Stimulated activated CD8-positive, alpha-beta memory T cell treated with anti-CD3 and anti-CD28 coated beads, Interleukin-15, amount 100 ng/mL, for 1 hour (primary cell): ENCODE measurements around the gene TBCK.

ENCODE experiments used
- DNase-seq: peaks from one replicate; pipeline ENCODE4 v3.0.0-alpha.2; 2020; ENCODE audit warnings: low read depth

TBCK gene

DNA sequence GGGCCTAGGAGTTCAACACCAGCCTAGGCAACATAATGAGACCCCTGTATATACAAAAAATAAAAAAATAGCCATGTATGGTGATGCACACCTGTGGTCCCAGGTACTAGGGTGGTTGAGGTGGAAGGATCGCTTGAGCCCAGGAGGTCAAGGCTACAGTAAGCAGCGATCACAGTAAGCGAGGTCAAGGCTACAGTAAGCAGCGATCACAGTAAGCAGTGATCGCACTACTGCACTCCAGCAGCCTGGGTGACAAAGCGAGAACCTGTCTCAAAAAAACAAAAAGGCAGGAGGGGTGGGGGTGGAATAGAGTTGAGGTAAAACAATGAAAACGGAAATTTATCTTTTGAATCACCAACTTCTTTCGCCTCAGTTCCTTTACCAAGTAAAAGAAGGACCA is 29.4 kb downstream of the TBCK start:
- no peak for DNase-seq

GRCh38 chr4:106284227-106284626 is 31.8 kb downstream of the TBCK start:
- DNase-seq = no peak

GRCh38 chr4:106277140-106277675 is 38.8 kb downstream of the TBCK start:
- DNase-seq = no peak

DNA sequence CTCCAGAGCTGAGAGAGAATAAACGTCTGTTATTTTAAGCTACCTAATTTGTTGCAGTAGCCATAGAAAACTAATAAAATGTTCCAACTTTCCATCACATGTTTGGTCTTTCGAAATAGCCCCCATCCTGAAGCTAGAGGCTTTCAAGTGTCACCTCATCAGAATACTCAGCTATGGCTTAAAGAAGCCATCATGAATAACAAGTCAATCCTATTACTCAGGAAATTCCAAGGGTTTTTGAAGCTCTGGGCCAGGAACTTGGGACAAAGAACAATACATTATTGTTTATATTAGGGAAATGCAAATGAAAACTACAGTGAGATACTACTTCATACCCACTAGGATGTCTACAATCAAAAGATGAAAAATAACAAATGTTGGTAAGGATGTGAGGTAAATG is 42.2 kb downstream of the TBCK start:
- no peak for DNase-seq

GRCh38 chr4:106270736-106271135 is 45.3 kb downstream of the TBCK start:
- DNase-seq = no peak

GRCh38 chr4:106269711-106270110 is 46.3 kb downstream of the TBCK start:
- DNase-seq = no peak

GRCh38 chr4:106268786-106269185 is 47.2 kb downstream of the TBCK start:
- no peak for DNase-seq

- DNase-seq = no peak
Observed at GRCh38 chr4:106266201-106266600, 49.8 kb downstream of the TBCK start.

DNA sequence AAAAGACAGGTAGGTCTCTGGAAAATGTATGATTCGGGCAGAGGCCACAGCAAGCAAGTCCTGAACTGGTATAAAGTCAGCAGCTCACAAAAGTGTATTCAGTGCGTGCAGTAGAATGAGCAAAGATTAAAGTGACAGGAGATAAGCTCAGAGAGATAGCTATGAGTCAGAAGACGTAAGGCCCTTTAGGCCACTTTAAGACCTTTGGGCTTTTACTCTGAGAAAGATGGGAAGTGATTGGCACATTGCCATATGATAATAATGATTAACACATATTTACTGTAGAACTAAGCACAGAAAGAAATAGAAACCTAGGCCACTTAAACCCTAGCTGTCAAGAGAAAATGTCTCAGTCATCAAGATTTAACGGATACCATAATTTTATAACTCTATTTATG is 51.7 kb downstream of the TBCK start:
- DNase-seq = no peak

GRCh38 chr4:106263594-106264330 is 52.2 kb downstream of the TBCK start:
- no peak for DNase-seq

DNA sequence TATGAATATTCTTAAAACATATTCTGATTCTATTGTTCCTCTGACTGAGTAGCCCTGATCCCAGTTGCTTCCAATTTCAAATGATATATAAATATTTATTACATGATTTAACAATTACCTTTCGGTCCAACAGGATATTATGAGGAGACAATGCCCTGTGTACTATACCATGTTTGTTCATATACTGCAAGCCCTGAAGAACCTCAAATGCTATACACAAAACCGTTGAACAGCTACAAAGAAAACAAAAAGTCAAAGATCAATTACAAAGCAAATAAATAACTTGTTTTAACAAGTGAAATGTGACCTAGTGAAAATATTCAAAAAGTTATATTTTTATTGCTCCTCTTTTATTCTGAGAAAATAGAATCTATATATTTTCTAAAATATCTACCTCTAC is 54.0 kb downstream of the TBCK start:
- no peak for DNase-seq

GRCh38 chr4:106258145-106259045 is 57.6 kb downstream of the TBCK start:
- DNase-seq = no peak

- no peak for DNase-seq
Observed at GRCh38 chr4:106256190-106256589, 59.8 kb downstream of the TBCK start.

- no peak for DNase-seq
Observed at GRCh38 chr4:106255195-106255594, 60.8 kb downstream of the TBCK start.

DNA sequence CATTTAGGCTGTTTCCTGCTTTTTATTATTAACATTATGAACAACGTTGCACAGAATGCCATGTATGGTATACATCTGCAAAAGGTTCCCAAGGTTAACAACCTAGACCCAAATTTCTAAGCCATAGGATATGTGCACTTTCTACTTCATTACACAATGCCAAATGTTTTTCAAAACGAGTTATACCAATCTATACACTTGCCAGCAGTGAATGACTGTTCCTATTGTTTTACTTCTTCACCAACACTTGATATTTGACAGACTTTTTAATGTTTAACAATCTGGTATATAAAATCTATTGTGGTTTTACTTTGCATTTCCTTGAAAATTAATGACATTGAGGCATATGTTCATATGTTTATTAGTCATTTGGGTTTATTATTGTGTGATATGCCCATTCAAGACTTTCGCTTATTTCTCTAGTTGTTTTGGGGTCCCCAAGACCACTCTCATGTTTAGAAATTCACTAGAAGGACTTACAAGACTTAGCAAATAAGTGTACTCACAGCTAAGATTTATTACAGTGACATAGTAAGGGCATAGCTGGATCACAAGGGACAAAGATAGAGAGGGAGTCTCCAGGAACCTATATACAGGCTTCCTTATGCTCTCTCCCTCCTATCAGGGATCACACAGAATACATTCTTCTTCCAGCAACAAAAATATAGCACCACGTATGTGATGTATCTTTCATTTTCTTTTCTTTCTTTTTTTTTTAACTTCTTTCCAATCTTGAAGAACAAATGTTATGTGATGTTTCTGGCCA is 62.5 kb downstream of the TBCK start:
- no peak for DNase-seq

DNA sequence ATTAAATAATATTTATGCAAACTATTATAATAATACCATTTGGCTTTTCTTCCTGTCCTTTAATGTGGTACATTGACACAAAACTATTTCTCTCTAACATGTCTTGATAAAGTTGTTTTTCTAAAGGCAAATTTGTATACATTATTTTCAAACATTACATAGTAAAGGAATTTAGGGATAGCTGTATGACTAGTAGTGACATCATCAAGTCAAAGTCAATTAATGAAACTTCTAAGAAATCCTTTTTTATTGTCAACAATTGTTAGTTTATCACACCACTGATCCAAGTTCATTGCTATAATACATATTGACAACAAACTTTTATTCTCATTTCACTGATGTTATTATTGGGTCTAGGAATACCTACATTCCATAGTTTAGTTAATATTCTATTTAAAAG is 68.4 kb downstream of the TBCK start:
- DNase-seq = no peak

GRCh38 chr4:106246441-106246840 is 69.6 kb downstream of the TBCK start:
- no peak for DNase-seq

DNA sequence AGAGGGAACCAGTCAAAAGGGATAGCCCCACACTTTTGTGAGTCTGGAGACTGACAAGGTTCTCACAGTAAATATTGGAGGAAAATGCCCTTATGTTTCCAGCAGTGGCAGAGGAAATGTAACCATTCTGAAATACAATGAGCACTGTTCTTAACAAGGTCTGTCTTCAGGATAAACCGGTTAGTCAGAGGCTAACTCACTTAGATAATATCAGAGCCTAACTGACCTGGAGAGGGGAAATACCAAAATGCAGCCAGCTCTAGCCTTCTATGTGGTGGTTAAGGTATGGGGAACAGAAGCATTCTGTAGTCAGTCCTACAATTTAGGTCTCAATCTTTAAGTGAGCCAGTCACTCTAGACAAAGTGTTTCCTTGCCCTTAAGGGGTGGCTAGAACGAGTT is 70.8 kb downstream of the TBCK start:
- no peak for DNase-seq

GRCh38 chr4:106240699-106241098 is 75.3 kb downstream of the TBCK start:
- no peak for DNase-seq

DNA sequence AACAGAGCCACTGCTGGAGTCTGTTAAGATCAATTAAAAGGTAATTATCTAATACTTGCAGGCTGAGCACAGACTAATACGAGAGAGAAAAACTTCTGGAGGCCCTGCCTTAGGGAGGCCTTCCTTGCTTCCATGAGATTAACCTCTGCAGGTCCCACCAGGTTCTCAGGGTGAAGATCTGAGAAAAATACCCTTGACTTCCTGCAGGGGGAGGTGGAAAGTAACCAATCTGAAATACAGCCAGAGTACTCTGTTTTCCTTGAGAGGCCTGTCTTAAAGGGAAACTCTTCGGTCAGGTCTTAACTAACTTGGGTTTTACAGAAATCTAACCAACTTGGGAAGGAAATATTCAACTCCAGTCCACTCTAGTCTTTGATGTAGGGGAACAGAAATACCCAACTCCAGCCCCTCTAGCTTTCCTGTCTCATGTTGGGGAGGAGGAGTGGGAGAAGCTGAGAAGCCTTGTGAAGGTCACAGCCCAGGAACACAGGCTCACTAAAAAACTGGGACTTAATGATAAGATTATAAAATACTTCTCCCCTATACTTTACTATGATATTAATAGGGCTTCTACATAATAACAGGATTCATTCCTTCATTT is 77.1 kb downstream of the TBCK start:
- DNase-seq = no peak

DNA sequence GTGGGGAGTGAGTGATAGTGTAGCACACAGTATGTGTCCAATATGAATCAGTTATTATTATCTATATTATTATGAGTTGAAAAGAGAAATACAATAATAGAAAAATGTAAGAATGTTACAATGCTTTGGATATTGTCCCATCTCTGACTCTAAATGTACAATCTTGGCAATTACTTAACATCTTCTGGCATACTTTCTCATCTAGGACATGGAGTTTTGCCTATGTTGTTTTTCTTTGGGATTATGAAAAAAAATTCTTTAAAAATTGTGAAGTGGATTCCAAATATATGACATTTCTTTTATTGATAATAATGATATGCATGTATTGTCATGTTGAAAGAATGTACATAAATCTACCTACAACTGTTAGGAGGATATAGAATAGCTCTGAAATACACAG is 84.1 kb downstream of the TBCK start:
- DNase-seq = no peak

DNA sequence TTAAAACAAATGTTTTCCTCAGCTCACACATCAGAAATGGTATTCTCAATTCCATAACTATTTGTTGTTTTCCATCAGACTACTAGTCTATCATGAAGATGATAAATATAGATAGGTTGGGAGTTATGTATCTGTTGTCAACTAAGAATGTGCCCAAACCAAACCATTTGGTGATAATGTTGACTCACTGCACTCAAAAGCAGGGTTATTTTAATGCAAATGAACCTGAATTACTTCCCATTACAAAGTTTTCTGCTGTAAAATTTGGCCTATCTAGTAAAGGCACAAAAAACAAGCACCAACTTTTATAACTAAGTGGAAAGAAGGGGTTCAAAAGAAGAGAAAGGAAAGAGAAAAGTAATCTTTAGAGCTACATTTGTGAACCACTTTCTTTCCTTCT is 93.5 kb downstream of the TBCK start:
- DNase-seq = no peak
